Measurements from ENCODE around the gene CRIM1. TPM values are rescaled to one million over a fixed set of nuclear protein-coding genes. Genes with fewer than 3 reads are reported as not detected.

The CRIM1 gene
- total and polyA plus RNA-seq, 2 experiments from 2014 or later = 10.5 to 36.4 TPM

DNA sequence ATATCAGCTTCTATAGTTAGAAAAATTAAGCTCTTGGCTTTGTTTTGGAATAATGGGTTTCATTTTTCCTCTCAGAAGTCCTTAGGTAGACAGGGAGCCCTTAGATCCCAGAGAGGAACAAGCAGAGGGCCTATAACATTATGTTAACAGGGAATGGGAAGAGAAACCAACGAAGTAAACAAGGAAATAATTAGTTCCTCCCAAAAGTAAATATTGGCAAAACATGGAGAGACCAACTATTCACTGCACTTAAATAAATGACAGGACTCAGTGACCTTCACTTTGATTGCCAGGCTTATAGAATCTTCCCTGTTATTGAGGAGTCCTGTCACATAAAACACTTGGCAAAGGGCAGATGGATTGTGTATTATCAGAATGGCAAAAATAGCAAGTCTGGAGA, 5.3 kb downstream of the CRIM1 start (continued):
- TF ChIP-seq ZNF331 (CRISPR knock-in tag; IDR thresholded peaks at IDR 0.05; ENCODE audit: low read depth) (no peak), EZH2phosphoT487 (IDR thresholded peaks at IDR 0.05; ENCODE audit: unreplicated experiment) (no peak)

DNA sequence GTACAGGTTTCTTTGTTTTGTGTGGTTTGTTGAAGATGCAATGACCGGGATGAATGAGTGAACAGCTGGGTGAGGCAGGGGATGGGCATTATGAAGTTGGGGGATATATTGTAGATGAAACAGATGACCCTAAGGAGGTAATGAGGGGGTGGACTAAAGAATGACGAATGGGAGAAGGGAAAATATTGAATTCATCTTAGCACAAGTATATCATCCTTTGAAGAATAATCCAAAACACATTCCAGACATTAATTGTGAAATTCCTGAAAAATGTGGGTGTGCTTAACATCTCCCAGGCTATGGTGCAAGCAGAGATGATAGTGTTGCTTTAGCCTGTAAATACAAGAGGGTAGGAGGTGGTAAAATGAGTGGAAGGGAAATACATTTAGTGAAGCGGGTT, 5.8 kb downstream of the CRIM1 start:
- no peak overlapping the region for H2AFZ ChIP-seq
- DNase-seq (ENCODE audit: low spot score) (no peak), ATAC-seq (no peak)
- no peaks in the 10 kb centered on the region for H3K36me3 ChIP-seq (ENCODE audit: insufficient read depth)
- H3K4me3 ChIP-seq = no peak overlapping the region
- peaks cover 29% of the 10 kb centered on the region; the same call in 1 of the 2 replicates for H4K20me1 ChIP-seq (replicated peaks; ENCODE audit: insufficient read depth)
- H3K27ac ChIP-seq (ENCODE audit: low read depth) = 0 out of 2 replicates have a peak overlapping the region, but pooled peaks have one; percentile 15
- H3K4me1 Mint-ChIP-seq = peaks cover 79% of the 10 kb centered on the region
- no peaks in the 10 kb centered on the region for H3F3A ChIP-seq (replicated peaks; ENCODE audit: low read depth)
- no peak overlapping the region for H3K27ac Mint-ChIP-seq
- peak overlapping the region; percentile 40; the same call in 1 of the 2 replicates for H3K4me2 ChIP-seq
- TF ChIP-seq CREB1 (CRISPR knock-in tag; IDR thresholded peaks at IDR 0.05; ENCODE audit: low read depth) = no peak
- TF ChIP-seq POLR2AphosphoS5 (IDR thresholded peaks at IDR 0.05; ENCODE audit: low read depth) = no peak
- TF ChIP-seq, protein P1, sequence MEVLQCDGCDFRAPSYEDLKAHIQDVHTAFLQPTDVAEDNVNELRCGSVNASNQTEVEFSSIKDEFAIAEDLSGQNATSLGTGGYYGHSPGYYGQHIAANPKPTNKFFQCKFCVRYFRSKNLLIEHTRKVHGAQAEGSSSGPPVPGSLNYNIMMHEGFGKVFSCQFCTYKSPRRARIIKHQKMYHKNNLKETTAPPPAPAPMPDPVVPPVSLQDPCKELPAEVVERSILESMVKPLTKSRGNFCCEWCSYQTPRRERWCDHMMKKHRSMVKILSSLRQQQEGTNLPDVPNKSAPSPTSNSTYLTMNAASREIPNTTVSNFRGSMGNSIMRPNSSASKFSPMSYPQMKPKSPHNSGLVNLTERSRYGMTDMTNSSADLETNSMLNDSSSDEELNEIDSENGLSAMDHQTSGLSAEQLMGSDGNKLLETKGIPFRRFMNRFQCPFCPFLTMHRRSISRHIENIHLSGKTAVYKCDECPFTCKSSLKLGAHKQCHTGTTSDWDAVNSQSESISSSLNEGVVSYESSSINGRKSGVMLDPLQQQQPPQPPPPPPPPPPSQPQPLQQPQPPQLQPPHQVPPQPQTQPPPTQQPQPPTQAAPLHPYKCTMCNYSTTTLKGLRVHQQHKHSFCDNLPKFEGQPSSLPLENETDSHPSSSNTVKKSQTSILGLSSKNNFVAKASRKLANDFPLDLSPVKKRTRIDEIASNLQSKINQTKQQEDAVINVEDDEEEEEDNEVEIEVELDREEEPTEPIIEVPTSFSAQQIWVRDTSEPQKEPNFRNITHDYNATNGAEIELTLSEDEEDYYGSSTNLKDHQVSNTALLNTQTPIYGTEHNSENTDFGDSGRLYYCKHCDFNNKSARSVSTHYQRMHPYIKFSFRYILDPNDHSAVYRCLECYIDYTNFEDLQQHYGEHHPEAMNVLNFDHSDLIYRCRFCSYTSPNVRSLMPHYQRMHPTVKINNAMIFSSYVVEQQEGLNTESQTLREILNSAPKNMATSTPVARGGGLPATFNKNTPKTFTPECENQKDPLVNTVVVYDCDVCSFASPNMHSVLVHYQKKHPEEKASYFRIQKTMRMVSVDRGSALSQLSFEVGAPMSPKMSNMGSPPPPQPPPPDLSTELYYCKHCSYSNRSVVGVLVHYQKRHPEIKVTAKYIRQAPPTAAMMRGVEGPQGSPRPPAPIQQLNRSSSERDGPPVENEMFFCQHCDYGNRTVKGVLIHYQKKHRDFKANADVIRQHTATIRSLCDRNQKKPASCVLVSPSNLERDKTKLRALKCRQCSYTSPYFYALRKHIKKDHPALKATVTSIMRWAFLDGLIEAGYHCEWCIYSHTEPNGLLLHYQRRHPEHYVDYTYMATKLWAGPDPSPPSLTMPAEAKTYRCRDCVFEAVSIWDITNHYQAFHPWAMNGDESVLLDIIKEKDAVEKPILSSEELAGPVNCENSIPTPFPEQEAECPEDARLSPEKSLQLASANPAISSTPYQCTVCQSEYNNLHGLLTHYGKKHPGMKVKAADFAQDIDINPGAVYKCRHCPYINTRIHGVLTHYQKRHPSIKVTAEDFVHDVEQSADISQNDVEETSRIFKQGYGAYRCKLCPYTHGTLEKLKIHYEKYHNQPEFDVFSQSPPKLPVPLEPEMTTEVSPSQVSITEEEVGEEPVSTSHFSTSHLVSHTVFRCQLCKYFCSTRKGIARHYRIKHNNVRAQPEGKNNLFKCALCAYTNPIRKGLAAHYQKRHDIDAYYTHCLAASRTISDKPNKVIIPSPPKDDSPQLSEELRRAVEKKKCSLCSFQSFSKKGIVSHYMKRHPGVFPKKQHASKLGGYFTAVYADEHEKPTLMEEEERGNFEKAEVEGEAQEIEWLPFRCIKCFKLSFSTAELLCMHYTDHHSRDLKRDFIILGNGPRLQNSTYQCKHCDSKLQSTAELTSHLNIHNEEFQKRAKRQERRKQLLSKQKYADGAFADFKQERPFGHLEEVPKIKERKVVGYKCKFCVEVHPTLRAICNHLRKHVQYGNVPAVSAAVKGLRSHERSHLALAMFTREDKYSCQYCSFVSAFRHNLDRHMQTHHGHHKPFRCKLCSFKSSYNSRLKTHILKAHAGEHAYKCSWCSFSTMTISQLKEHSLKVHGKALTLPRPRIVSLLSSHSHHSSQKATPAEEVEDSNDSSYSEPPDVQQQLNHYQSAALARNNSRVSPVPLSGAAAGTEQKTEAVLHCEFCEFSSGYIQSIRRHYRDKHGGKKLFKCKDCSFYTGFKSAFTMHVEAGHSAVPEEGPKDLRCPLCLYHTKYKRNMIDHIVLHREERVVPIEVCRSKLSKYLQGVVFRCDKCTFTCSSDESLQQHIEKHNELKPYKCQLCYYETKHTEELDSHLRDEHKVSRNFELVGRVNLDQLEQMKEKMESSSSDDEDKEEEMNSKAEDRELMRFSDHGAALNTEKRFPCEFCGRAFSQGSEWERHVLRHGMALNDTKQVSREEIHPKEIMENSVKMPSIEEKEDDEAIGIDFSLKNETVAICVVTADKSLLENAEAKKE (CRISPR knock-in tag; IDR thresholded peaks at IDR 0.05) = no peak
- TF ChIP-seq EZH2 (IDR thresholded peaks at IDR 0.05; ENCODE audit: low read depth, unreplicated experiment) = no peak
- TF ChIP-seq NANOG (IDR thresholded peaks at IDR 0.05; ENCODE audit: borderline replicate concordance) = no peak
- TF ChIP-seq, protein P2, sequence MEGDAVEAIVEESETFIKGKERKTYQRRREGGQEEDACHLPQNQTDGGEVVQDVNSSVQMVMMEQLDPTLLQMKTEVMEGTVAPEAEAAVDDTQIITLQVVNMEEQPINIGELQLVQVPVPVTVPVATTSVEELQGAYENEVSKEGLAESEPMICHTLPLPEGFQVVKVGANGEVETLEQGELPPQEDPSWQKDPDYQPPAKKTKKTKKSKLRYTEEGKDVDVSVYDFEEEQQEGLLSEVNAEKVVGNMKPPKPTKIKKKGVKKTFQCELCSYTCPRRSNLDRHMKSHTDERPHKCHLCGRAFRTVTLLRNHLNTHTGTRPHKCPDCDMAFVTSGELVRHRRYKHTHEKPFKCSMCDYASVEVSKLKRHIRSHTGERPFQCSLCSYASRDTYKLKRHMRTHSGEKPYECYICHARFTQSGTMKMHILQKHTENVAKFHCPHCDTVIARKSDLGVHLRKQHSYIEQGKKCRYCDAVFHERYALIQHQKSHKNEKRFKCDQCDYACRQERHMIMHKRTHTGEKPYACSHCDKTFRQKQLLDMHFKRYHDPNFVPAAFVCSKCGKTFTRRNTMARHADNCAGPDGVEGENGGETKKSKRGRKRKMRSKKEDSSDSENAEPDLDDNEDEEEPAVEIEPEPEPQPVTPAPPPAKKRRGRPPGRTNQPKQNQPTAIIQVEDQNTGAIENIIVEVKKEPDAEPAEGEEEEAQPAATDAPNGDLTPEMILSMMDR (conservative IDR thresholded peaks at IDR 0.05; ENCODE audit: low read depth in 2 of 2) = no peak
- no peak for TF ChIP-seq JUNB (IDR thresholded peaks at IDR 0.05; ENCODE audit: unreplicated experiment)
- TF ChIP-seq, protein P3, sequence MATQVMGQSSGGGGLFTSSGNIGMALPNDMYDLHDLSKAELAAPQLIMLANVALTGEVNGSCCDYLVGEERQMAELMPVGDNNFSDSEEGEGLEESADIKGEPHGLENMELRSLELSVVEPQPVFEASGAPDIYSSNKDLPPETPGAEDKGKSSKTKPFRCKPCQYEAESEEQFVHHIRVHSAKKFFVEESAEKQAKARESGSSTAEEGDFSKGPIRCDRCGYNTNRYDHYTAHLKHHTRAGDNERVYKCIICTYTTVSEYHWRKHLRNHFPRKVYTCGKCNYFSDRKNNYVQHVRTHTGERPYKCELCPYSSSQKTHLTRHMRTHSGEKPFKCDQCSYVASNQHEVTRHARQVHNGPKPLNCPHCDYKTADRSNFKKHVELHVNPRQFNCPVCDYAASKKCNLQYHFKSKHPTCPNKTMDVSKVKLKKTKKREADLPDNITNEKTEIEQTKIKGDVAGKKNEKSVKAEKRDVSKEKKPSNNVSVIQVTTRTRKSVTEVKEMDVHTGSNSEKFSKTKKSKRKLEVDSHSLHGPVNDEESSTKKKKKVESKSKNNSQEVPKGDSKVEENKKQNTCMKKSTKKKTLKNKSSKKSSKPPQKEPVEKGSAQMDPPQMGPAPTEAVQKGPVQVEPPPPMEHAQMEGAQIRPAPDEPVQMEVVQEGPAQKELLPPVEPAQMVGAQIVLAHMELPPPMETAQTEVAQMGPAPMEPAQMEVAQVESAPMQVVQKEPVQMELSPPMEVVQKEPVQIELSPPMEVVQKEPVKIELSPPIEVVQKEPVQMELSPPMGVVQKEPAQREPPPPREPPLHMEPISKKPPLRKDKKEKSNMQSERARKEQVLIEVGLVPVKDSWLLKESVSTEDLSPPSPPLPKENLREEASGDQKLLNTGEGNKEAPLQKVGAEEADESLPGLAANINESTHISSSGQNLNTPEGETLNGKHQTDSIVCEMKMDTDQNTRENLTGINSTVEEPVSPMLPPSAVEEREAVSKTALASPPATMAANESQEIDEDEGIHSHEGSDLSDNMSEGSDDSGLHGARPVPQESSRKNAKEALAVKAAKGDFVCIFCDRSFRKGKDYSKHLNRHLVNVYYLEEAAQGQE (IDR thresholded peaks at IDR 0.05; ENCODE audit: unreplicated experiment) = no peak
- TF ChIP-seq ZNF114 (CRISPR knock-in tag; IDR thresholded peaks at IDR 0.05) = no peak
- TF ChIP-seq, protein P4, sequence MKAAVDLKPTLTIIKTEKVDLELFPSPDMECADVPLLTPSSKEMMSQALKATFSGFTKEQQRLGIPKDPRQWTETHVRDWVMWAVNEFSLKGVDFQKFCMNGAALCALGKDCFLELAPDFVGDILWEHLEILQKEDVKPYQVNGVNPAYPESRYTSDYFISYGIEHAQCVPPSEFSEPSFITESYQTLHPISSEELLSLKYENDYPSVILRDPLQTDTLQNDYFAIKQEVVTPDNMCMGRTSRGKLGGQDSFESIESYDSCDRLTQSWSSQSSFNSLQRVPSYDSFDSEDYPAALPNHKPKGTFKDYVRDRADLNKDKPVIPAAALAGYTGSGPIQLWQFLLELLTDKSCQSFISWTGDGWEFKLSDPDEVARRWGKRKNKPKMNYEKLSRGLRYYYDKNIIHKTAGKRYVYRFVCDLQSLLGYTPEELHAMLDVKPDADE (IDR thresholded peaks at IDR 0.05) = no peak
- H3K27me3 ChIP-seq (ENCODE audit: insufficient read depth) = 0 out of 2 replicates have a peak, but pooled peaks cover 3% of the 10 kb centered on the region
- no peaks in the 10 kb centered on the region for H3K9me2 ChIP-seq (ENCODE audit: insufficient read depth)
- peaks cover 79% of the 10 kb centered on the region for H3K4me1 ChIP-seq (ENCODE audit: insufficient read depth)
- no peak overlapping the region for H3K4me3 Mint-ChIP-seq
- H3K79me2 ChIP-seq (replicated peaks; ENCODE audit: insufficient read depth) = peaks cover 100% of the 10 kb centered on the region
- no peaks in the 10 kb centered on the region for H3K9me3 Mint-ChIP-seq
- peaks cover 9% of the 10 kb centered on the region for H3K27me3 Mint-ChIP-seq (ENCODE audit: insufficient read depth, low read depth, poor library complexity)
- no peaks in the 10 kb centered on the region; the same call in 2 of the 3 replicates for H3K36me3 Mint-ChIP-seq (ENCODE audit: low read depth)
